Lung (tissue), 12 donors: ENCODE results near the gene CELF5. TPM values are rescaled to one million over a fixed set of nuclear protein-coding genes. Genes with fewer than 3 reads are reported as not detected.
A peak's percentile ranks its signal among the peaks of the same experiment; 100 is the strongest.
"Not testable (repeated sequence)": the region's sequence is repeated elsewhere in the genome, so short reads cannot be mapped to it uniquely, and the experiment has no call there.

ENCODE experiments used
- ATAC-seq: fragments of 200-7000 bp; cut with Tn5 transposase; one replicate; pipeline ENCODE4 v1.9.1; 2020; ENCODE audit warnings: moderate number of reproducible peaks; ENCODE audit not compliant: insufficient read depth, low FRiP score
- DNase-seq, 3 donors: peaks; one replicate each; pipeline ENCODE4 v3.0.0-alpha.2; 2013 to 2017
- H3K27ac ChIP-seq, 2 donors: one replicate each; pipeline ENCODE4 v1.5.1; 2013; ENCODE audit warnings: mild to moderate bottlenecking in 2 of 2, moderate library complexity in 2 of 2, control low read depth in 1 of 2, inconsistent platforms in 1 of 2, low read depth in 1 of 2, low read length in 1 of 2
- H3K27me3 ChIP-seq, 3 donors: one replicate each; pipeline ENCODE4 v1.5.1; 2013; ENCODE audit warnings: low read length in 2 of 3; ENCODE audit not compliant: control insufficient read depth in 3 of 3, insufficient read depth in 3 of 3
- H3K36me3 ChIP-seq, 4 donors: one replicate each; pipeline ENCODE4 v1.5.1; 2013; ENCODE audit warnings: low read length in 4 of 4, mild to moderate bottlenecking in 1 of 4, moderate library complexity in 1 of 4; ENCODE audit not compliant: control insufficient read depth in 4 of 4, insufficient read depth in 4 of 4
- H3K4me1 ChIP-seq, 5 donors: one replicate each; pipeline ENCODE4 v1.5.1; 2013; ENCODE audit warnings: low read length in 5 of 5, mild to moderate bottlenecking in 2 of 5, moderate library complexity in 1 of 5; ENCODE audit not compliant: control insufficient read depth in 5 of 5, insufficient read depth in 5 of 5
- H3K4me3 ChIP-seq: one replicate; pipeline ENCODE4 v1.5.1; 2013; ENCODE audit warnings: mild to moderate bottlenecking, control low read depth, moderate library complexity
- H3K9ac ChIP-seq, 2 donors: one replicate each; pipeline ENCODE4 v1.5.1; 2013; ENCODE audit warnings: low read length in 2 of 2, control low read depth in 1 of 2; ENCODE audit not compliant: insufficient read depth in 1 of 2
- H3K9me3 ChIP-seq, 4 donors: one replicate each; pipeline ENCODE4 v1.5.1; 2013; ENCODE audit warnings: low read length in 3 of 4, mild to moderate bottlenecking in 1 of 4, moderate library complexity in 1 of 4; ENCODE audit not compliant: control insufficient read depth in 4 of 4, insufficient read depth in 3 of 4
- WGBS, 2 donors: extraction: QIAGEN DNeasy Blood & Tissue Kit; methylation state at CpG; one replicate each; pipeline ENCODE4 v1.1.7; 2013; 5-methylcytosine and 5-hydroxymethylcytosine counted together
- polyA plus RNA-seq, 2 donors: library from polyadenylated mRNA; stranded (reverse); fragments of 200-250 nt; gene quantifications; one replicate each; pipeline ENCODE4 v1.2.1, GENCODE V29; 2013
- total RNA-seq, 2 donors: library from RNA; depleted of rRNA in 1 of 2; stranded (reverse); fragments of >200 nt in 1 of 2; gene quantifications; one replicate each; pipeline ENCODE4 v1.2.1, GENCODE V29; 2014 to 2021
- TF ChIP-seq, protein P1 (sequence below): IDR thresholded peaks from 2 replicates; pipeline ENCODE4 v1.5.1; 2012; ENCODE audit warnings: mild to moderate bottlenecking; ENCODE audit errors: control extremely low read depth, extremely low read depth
- donor health status: control.
- donor health status: control.
- donor health status: Bipolar disorder and iron deficiency.
- donor health status: healthy.
- donor health status: DM: yes; HTN: yes; CAD: no.

Gene CELF5
- total and polyA plus RNA-seq, 4 donors: 0.08 to 0.14 (median 0.12) TPM; not detected in 1

DNA sequence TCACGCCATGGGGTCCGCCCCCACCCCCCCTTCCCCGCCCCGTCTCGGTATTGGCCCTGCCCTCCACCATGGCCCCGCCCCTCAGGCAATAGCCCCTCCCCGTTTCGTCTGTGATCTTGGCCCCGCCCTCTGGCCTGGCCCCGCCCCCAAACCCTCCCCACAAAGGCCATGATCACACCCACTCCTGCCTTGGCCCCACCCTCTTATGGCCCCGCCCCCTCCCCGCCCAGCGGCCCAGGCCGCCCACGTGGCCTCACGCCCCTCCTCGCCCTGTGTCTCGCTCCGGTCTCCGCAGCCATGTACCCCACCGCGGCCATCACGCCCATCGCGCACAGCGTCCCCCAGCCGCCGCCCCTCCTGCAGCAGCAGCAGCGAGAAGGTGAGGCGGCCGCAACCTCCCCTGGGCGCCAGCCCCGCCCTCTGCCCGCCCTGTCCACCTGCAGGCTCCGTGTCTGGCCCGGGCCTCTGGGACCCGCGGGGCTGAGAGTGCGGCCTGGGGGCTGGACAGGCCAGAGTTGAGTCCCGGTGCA is 61.3 kb downstream of the CELF5 start:
- DNase-seq (peak in 1 of 3 donors; percentile 20), ATAC-seq (no peak)
- Histone ChIP-seq H3K9ac (no peak overlapping the region), H3K4me3 (no peak overlapping the region), H3K27me3 (peaks cover 0 to 7% (median 4%) of the 10 kb centered on the region in 3 donors), H3K27ac (no peak overlapping the region), H3K36me3 (no peaks in the 10 kb centered on the region), H3K4me1 (peaks cover 0 to 3% (median 0%) of the 10 kb centered on the region in 5 donors), H3K9me3 (no peaks in the 10 kb centered on the region)
- WGBS, 2 donors: 1 to 4% methylated on average over 28 to 40 of the region's 40 CpGs
- TF ChIP-seq, protein P1, sequence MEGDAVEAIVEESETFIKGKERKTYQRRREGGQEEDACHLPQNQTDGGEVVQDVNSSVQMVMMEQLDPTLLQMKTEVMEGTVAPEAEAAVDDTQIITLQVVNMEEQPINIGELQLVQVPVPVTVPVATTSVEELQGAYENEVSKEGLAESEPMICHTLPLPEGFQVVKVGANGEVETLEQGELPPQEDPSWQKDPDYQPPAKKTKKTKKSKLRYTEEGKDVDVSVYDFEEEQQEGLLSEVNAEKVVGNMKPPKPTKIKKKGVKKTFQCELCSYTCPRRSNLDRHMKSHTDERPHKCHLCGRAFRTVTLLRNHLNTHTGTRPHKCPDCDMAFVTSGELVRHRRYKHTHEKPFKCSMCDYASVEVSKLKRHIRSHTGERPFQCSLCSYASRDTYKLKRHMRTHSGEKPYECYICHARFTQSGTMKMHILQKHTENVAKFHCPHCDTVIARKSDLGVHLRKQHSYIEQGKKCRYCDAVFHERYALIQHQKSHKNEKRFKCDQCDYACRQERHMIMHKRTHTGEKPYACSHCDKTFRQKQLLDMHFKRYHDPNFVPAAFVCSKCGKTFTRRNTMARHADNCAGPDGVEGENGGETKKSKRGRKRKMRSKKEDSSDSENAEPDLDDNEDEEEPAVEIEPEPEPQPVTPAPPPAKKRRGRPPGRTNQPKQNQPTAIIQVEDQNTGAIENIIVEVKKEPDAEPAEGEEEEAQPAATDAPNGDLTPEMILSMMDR: no peak

DNA sequence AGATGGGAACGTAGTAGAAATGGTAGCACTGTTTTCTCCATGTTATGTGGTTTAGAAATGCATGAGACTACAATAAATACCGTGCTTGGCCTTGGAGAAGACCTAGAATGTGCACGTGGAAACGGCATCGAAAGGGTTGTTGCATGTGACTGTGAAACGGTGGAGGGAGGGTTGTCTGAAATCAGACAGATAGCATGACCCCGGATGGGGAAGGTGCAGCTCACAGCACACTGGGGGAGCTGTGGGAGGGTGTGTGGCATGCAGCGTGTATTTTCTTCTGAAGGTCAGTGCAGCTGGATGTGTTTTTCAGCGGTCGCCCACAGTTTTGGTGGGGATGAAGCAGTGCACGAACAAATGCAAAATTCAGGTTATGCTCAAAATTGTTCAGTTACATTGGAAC is 63.4 kb downstream of the CELF5 start:
- H3K27ac ChIP-seq: no peak overlapping the region
- H3K36me3 ChIP-seq: no peaks in the 10 kb centered on the region
- H3K9ac ChIP-seq: no peak overlapping the region
- TF ChIP-seq, protein P1: no peak
- no peak for ATAC-seq
- peaks cover 0 to 7% (median 4%) of the 10 kb centered on the region in 3 donors for H3K27me3 ChIP-seq
- 57 to 59% methylated on average over 11 of the region's 11 CpGs for WGBS, 2 donors
- no peak for DNase-seq
- H3K9me3 ChIP-seq: no peaks in the 10 kb centered on the region
- H3K4me3 ChIP-seq: no peak overlapping the region
- peaks cover 0 to 3% (median 0%) of the 10 kb centered on the region in 5 donors for H3K4me1 ChIP-seq

DNA sequence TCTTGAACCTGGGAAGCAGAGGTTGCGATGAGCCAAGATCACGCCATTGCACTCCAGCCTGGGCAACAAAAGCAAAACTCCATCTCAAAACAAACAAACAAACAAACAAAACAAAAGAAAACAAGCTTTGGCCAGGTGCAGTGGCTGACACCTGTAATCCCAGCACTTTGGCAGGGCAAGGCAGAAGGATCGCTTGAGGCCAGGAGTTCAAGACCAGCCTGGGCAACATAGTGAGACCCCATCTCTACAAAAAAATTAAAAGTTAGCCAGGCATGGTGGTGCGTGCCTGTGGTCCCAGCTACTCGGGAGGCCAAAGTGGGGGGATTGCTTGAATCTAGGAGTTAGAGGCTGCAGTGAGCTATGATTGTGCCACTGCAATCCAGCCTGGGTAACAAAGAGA is 64.0 kb downstream of the CELF5 start:
- H3K4me3 ChIP-seq, ATAC-seq, H3K4me1 ChIP-seq, H3K27ac ChIP-seq, DNase-seq, H3K9ac ChIP-seq, H3K36me3 ChIP-seq, H3K9me3 ChIP-seq, H3K27me3 ChIP-seq: not testable (repeated sequence)
- 77 to 84% methylated on average over 5 of the region's 5 CpGs for WGBS, 2 donors

DNA sequence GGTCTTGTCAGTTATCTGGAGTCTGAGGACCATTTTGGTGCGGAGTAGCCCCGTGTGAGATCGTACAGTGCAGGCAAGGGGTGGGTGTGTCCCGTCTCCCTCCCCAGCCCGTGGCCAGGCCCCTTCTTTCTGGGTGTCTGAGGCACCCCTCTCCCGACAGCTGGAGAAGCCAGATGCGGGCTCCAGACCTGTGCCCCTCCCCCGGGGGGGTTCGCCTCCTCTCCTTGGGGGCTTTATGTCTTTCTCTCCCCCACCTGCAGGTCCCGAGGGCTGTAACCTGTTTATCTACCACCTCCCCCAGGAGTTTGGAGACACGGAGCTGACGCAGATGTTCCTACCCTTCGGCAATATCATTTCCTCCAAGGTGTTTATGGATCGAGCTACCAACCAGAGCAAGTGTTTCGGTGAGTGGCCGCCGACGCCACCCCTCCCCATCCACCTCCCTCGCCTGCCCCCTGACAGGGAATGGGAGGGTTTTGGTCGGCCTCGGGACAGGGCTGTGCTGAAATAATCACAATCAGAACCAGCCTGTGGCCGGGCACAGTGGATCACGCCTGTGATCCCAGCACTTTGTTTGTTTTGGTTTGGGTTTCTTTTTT is 65.6 kb downstream of the CELF5 start:
- 26 to 37% methylated on average over 23 of the region's 23 CpGs for WGBS, 2 donors
- no peak for DNase-seq
- ATAC-seq: no peak
- Histone ChIP-seq H3K27ac (no peak overlapping the region), H3K4me1 (peaks cover 0 to 2% (median 0%) of the 10 kb centered on the region in 5 donors), H3K9ac (no peak overlapping the region), H3K27me3 (peaks cover 0 to 4% (median 2%) of the 10 kb centered on the region in 3 donors), H3K4me3 (no peak overlapping the region), H3K36me3 (no peaks in the 10 kb centered on the region), H3K9me3 (no peaks in the 10 kb centered on the region)
- TF ChIP-seq, protein P1: no peak

DNA sequence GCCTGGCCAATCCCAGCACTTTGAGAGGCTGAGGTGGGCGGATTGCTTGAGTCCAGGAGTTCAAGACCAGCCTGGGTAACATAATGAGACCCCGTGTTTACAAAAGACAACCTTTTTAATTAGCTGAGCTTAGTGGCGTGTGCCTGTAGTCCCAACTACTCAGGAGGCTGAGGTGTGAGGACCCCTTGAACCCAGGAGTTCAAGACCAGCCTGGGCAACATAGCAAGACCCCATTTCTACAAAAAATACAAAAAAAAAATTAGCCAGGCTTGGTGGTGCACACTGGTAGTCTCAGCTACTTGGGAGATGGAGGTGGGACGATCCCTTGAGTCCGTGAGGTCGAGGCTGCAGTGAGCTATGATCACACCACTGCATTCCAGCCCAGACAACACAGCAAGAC is 66.4 kb downstream of the CELF5 start:
- not testable (repeated sequence) for H3K27me3 ChIP-seq, H3K4me1 ChIP-seq, ATAC-seq, H3K9me3 ChIP-seq, DNase-seq, H3K9ac ChIP-seq, H3K4me3 ChIP-seq, H3K36me3 ChIP-seq, H3K27ac ChIP-seq
- 86 to 89% methylated on average over 6 of the region's 6 CpGs for WGBS, 2 donors
